HG02623 (cell line): ENCODE measurements around the gene RNF19B.
"Not testable (repeated sequence)": the region's sequence is repeated elsewhere in the genome, so short reads cannot be mapped to it uniquely, and the experiment has no call there.

Experiments
- ATAC-seq: cut with Tn5 transposase; IDR thresholded peaks from one replicate; pipeline ENCODE4 v1.9.1; 2021; ENCODE audit warnings: moderate library complexity; ENCODE audit not compliant: unreplicated experiment

RNF19B gene

DNA sequence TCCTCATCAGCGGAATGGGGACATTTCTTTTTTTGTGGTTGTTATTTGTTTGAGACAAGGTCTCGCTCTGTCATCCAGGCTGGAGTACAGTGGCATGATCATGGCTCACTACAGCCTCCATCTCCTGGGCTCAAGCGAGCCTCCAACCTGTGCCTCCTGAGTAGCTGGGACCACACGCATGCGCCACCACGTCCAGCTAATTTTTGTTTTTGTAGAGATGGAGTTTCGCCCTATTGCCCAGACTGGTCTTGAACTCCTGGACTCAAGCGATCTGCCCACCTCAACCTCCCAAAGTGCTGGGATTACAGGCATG lies 28.7 kb upstream of the RNF19B start:
- not testable (repeated sequence) for ATAC-seq

- peak; percentile 75 for ATAC-seq
These were observed 28.1 kb upstream of the RNF19B start for GRCh38 chr1:32992489-32993323.

- ATAC-seq = no peak
These were observed 27.3 kb upstream of the RNF19B start for GRCh38 chr1:32991819-32992488.

DNA sequence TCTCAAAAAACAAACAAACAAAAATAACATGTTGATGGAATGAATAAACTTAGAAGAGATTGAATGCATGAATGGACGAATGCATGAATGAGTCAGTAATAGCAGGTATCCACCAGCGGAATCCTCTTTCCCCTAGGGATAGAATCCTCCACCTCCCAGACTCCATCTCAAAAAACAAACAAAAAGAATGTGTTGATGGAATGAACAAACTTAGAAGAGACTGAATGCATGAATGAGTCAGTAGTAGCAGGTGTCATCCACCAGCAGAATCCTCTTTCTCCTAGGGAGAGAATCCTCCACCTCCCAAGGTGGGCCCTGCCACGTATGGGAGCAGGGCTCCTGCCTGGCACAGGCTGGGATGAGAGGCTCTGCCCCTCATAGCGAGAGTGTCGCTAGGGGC lies 26.8 kb upstream of the RNF19B start:
- ATAC-seq = no peak

DNA sequence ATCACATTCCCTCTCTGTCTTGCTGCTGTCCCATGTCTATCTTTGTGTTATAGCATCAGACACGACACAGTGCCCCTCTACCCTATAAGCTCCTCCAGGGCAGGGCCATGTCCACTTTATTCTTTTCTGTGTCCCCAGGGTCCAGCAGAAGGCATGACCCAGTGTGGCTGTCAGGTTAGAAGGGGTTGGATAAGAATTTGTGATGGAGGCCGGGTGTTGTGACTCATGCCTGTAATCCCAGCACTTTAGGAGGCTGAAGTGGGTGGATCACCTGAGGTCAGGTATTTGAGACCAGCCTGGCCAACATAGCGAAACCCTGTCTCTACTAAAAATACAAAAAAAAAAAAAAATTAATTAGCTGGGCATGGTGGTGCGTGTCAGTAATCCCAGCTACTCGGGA lies 26.3 kb upstream of the RNF19B start:
- ATAC-seq = no peak

- ATAC-seq = no peak
These were observed 24.8 kb upstream of the RNF19B start for GRCh38 chr1:32989160-32990050.

GRCh38 chr1:32988665-32989064 lies 24.1 kb upstream of the RNF19B start:
- ATAC-seq = no peak

DNA sequence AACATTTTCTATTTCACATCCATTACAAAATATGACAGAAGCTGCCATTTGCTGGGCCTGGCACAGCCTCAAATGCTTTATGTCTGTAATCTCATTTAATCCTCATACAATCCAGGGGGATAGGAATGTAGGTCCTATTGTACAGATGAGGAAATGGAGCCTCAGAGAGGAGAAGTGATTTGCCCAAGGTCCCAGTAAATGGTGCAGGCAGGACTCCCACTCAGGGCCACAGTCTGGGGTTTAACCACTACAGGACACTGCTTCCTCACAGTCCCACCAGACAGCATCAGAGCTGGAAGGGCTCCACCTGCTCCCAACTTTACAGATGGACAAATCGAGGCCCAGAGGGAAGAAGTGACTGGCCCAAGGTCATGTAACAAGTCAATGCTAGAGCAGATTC lies 20.6 kb upstream of the RNF19B start:
- ATAC-seq = no peak

GRCh38 chr1:32984455-32985171 lies 20.0 kb upstream of the RNF19B start:
- ATAC-seq = no peak

DNA sequence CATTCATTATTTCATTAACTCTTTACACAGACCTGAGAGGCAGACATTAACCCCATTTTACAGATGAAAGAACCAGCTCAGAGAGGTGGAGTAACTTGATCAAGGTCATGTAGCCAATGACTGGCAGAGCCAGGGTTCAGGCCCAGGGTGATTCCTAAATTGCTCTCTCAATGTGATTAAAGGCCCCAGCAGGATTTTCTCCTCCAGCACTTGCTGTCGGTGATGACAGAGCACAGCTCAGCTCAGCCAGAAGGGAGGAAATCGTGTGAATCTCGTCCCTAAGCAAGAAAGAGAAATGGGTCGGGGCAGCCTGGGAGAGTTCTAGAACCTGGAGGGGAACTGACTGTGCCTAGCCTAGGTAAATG lies 19.5 kb upstream of the RNF19B start:
- ATAC-seq = no peak

DNA sequence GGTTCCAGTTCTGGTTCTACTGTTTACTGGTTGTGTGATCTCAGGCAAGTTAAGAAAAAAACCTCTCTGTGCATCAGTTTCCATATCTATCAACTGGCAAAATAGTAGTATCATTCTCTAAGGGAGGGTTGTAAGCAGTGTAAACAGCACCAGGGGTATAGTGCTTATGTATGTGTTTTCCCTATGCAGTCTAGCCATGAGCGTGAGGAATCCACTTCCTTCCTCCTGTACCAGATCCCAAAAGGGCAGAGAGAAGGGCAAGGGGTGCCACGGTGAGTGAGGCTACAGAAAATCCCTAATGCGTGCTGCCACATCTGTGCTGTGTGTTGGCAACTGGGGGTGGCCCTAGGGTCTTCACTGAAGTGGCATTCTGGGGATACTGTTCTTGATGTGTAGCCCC lies 18.4 kb upstream of the RNF19B start:
- ATAC-seq = no peak

DNA sequence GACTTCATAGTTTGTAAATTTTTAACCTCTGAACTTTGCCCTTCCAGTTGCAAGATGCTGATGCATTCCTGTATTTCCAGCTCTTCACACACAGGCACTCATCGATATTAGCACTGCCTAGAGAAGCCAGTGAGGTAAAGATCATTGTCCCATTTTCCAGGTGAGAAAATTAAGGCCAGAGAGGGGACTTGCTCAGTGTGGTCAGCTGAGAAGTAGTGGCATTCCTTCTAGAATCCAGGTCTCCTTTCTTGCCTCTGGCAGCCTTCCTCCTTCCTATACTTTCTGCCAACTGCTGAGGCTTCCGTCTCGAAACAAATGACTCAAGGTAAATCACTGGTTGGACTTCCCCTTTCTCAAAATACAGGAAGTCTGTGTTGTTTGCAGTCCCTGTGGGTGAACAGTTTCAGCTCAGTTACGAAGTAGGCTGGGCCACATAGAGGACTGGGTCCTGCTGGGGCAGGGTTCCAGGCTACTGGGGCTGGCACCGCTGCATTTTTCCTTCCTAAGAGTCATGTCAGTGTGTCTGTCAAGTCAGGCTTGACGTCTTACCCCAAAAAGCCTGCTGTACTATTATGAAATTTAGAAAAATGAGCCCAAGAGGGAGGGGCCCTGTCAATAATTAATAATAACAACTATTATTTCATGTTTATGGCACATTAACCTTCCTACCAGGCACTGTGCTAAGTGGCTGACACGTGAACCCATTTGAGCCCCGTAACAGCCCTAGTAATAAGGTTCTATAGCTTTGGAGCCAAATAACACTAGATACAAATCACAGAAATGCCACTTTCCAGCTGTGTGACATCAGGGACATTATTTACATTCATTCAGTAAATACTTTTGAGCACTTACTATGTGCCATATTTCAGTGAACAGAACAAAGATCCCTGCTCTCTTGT lies 16.6 kb upstream of the RNF19B start:
- ATAC-seq = peak; percentile 93

- ATAC-seq = no peak
These were observed 15.5 kb upstream of the RNF19B start for GRCh38 chr1:32980080-32980479.

DNA sequence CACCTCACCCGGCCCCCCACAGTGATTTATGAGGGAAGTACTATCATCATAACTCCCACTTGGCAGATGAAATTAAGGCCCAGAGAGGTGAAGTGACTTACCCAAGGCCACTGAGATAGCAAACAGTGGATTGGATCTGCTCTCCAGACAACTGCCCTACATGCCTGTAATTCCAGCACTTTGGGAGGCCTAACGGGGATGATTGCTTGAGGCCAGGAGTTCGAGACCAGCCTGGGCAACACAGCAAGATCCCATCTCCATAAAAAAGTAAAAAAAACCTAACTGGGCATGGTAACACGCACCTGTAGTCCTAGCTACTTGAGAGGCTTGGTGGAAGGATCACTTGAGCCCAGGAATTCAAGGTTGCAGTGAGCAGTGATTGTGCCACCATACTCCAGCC lies 14.2 kb upstream of the RNF19B start:
- ATAC-seq = no peak

DNA sequence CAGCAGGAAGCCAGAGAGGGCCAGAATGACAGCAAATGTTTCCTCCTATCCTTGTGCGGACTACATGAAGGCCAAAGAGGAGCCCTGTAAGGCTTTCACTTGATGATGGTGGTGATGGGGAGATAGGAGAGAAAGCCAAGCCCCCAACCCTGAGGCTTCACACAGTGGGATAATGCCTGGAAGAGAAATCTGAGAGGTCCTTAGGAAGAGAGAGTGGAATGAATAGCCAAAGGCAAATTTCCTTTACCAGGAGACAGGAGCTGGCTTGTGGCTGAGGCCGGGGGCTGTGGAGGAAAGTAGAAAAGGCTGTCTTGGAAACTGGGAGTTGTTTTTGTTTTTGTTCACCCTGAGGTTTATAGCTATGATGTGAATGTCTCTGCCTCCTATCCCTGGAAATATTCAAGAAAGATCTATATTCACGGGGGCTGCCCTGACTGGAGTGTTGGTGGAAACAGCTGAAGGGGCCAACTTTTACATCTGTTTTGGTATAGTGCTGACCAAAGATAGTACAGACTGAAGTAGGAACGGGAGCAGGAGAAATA lies 13.0 kb upstream of the RNF19B start:
- no peak for ATAC-seq

- not testable (repeated sequence) for ATAC-seq
These were observed 10.4 kb upstream of the RNF19B start for GRCh38 chr1:32975055-32975454.

DNA sequence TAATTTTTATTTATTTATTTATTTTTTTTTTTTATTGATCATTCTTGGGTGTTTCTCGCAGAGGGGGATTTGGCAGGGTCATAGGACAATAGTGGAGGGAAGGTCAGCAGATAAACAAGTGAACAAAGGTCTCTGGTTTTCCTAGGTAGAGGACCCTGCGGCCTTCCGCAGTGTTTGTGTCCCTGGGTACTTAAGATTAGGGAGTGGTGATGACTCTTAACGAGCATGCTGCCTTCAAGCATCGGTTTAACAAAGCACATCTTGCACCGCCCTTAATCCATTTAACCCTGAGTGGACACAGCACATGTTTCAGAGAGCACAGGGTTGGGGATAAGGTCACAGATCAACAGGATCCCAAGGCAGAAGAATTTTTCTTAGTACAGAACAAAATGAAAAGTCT lies 8.8 kb upstream of the RNF19B start:
- not testable (repeated sequence) for ATAC-seq

DNA sequence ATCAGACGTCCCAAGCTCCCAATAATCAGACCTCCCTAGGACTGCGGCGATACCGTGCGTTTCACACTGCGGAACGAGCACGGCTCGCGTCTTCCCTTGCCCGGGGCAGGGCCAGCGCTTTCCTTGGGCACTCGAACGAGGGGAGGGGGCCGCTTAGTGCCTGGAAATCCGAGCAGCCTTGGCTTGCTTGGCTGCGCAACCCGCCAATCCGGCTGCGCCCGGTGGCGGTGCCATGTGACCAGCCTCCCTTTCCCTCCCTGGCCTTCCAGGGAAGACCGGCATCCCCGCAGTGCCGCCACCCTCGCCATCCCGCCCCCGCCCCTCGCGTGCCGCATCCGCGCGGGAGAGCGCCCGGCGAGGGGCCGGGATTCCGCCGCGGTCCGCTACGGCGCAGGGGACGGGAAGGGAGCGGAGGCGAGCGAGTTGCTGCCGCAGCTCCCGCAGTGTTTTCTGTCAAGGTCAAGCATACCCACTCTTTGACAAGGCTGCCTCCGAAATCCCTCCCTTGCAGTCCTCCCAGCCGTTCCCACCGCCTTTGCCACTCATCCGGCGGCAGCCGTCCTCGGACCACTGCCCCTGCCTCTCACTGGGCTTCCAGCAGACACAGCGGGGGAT lies 8.3 kb upstream of the RNF19B start:
- no peak for ATAC-seq

- no peak for ATAC-seq
These were observed 7.0 kb upstream of the RNF19B start for GRCh38 chr1:32971576-32971975.
